GM18907 (cell line): Measurements from ENCODE around the gene ZNF331.

Experiments
- ATAC-seq: cut with Tn5 transposase; IDR thresholded peaks from one replicate; pipeline ENCODE4 v1.9.1; 2021; ENCODE audit warnings: mild to moderate bottlenecking, moderate library complexity; ENCODE audit not compliant: unreplicated experiment

Gene ZNF331

GRCh38 chr19:53626486-53626885 is 88.5 kb downstream of the ZNF331 start:
- ATAC-seq, result no peak

GRCh38 chr19:53626976-53627375 is 89.0 kb downstream of the ZNF331 start:
- no peak for ATAC-seq
